Glomerular endothelial cell (primary cell): ENCODE measurements around the gene SHLD3. TPM values are rescaled to one million over a fixed set of nuclear protein-coding genes. Genes with fewer than 3 reads are reported as not detected.
"Not testable (repeated sequence)": the region's sequence is repeated elsewhere in the genome, so short reads cannot be mapped to it uniquely, and the experiment has no call there.

ENCODE experiments used
- DNase-seq: peaks from one replicate; pipeline ENCODE4 v3.0.0-alpha.2; 2011; ENCODE audit warnings: low read depth, low spot score; ENCODE audit errors: extremely low read depth
- total RNA-seq: library from RNA; depleted of rRNA; stranded (reverse); fragments of >200 nt; gene quantifications from 2 replicates; pipeline ENCODE4 v1.2.3, GENCODE V29; 2015

The SHLD3 gene
- total RNA-seq: 0.48 and 3.4 TPM in 2 replicates

DNA sequence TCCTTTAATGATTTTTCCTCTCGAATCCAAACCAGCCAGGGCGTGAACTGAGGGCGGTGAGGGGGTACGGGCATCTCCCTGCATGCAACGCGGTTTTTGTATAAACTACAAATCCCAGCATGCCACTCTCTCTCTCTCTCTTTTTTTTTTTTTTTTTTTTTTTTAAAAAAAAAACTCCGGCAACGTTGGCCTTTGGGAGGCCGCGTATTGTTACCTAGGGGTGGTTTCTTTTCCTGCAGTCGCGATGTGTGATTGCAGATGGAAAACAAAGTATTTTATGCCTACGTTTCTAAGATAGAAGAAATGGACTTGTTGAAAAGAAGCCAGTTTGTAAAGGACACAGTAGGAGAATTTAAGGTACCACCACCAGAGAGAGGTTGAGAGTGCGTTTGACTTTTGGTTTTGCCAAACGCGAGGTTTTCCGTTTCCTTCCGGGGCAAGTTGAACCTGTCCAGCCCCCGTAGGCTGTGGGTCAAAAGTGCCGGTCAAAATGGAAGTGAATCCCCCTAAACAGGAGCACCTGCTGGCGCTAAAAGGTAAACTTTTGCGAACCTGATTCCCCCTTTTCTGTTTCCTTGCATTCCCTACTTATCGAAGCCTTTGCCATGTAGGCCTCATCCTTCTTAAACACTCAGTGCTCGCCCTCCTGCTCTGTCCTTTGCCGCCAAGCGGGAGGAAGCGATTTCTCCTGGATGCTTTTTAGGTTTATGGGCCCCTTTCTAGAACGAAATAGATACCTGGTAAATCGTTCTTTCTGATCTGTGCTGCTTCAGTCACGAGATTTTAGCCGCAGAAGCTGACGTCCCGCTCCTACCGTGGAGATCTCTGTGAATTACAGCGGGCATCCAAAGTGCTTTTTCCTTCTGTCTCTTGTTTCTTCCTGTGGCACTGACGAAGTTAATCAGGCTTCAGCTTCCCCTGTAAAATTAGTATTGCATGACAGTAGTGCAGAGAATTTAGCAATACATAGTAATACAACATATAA is at the start of gene SHLD3, which contains the start of gene TRAPPC13:
Gene SHLD3 (plus strand): TSS at position 457 of the 985 bp plus-strand sequence. CDS start 4,561 bp downstream, outside the sequence.
Gene TRAPPC13 (plus strand): TSS at position 457 of the 985 bp plus-strand sequence. CDS start 34 bp downstream, at position 491.
- peak; percentile 77 for DNase-seq

GRCh38 chr5:65577141-65577540 is 47.7 kb upstream of the SHLD3 start:
- DNase-seq: no peak

- DNase-seq: no peak
These were observed 36.1 kb upstream of the SHLD3 start for GRCh38 chr5:65588694-65589093.

- not testable (repeated sequence) for DNase-seq
These were observed 23.1 kb upstream of the SHLD3 start for GRCh38 chr5:65601761-65602160.

- no peak for DNase-seq
These were observed 13.3 kb upstream of the SHLD3 start for GRCh38 chr5:65611524-65611923.

DNA sequence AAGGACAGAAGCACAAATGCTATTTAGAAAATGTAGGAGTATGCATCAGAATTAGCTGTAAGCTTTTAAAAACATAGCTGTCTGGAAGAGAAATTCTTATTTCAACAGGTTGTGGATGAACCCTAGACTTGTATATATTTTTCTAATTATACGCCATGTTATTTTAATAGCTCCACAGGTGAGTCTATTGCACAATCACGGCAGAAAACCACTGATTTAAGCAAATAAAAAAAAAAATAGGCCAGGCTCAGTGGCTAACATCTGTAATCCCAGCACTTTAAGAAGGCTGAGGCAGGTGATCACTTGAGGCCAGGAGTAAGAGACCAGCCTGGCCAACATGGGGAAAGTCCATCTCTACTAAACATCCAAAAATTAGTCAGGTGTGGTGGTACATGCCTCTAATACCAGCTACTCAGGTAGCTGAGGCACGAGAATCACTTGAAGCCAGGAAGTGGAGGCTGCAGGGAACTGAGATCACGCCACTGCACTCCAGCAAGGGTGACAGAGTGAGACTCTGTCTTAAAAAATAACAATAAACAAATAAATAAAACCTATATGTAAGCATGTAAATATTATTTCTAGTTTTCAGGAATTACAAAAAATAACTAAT is 12.4 kb upstream of the SHLD3 start:
- DNase-seq: no peak

DNA sequence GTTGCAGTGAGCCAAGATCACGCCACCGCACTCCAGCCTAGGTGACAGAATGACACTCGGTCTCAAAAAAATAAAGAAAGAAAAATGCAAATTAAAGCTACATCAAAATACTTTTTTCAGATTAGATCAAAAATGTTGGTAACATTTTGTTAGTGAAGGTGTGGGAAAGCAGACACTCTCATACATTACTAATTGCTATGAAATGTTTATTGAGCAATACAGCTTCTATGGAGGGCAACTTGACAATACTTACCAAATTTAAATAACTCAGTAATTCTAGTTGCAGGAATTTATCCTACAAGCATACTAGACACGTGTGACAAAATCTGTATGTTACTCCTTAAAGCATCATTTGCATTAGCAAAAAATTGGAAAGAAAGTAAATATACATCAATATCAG is 4.8 kb upstream of the SHLD3 start:
- no peak for DNase-seq

GRCh38 chr5:65621961-65622360 is 2.9 kb upstream of the SHLD3 start:
- DNase-seq: not testable (repeated sequence)

DNA sequence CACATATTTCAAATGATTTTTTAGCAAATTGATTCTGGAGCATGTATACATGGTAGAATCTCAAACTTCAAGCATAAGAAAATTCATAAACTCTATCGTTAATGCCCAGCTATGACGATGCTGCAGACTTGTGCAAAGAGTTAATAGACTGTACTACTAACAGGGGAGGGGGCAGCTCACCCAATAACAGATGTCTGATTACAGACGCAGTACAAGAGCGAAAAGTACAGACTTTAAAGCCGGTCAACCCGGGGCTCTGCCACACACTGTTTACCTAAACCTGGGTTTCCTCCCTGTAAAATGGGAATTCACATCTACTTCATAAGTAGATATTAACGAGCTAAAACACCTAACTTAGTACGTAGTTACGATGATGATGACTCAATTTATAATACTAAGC is 1.3 kb upstream of the SHLD3 start:
- DNase-seq: no peak

GRCh38 chr5:65624025-65624570 is 729 bp upstream of the SHLD3 start, which contains the start of gene TRIM23:
TRIM23 (minus strand) TSS chr5:65624333; CDS start chr5:65624274, 59 bp downstream.
- peak; percentile 66 for DNase-seq

- DNase-seq: no peak
These were observed 916 bp downstream of the SHLD3 start for GRCh38 chr5:65625743-65626142.

GRCh38 chr5:65630981-65631380 is 6.2 kb downstream of the SHLD3 start:
- DNase-seq: no peak

- no peak for DNase-seq
These were observed 15.4 kb downstream of the SHLD3 start for GRCh38 chr5:65640240-65640639.

DNA sequence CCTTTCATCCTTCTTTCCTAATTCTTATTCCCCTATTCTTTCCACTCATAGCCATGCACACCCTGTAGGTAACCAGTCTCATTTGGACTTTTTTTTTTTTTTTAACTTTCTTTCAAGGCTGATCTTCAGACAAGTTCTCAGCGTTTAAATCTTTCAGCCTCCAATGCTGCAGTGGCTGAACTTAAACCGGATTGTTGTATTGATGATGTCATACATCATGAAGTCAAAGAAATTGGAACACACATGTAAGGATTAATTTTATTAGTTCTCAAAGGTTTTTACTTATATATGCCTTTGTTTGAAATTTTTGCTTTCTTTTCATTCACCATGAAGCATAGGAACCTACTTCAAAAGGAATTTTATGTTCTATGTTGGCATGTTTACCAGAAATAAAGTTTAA is 22.1 kb downstream of the SHLD3 start:
- no peak for DNase-seq

DNA sequence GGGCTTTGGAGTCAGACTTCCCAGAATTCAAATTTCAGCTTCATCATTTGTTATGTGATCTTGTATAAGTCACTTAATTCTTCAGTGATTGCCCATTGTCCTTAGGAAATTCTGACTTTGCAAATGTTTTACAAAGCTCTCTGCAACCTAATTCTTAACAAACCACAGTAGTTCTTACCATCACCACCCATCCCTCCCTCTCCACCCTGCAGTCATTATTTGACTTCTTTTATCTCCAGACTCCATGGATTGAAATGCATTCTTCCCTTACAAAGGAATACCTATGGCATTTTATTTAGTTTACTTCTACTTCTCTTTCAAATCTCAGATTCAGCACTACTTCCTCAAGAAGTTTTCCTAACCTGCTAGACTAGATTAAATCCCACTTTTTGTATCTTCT is 23.1 kb downstream of the SHLD3 start:
- DNase-seq: no peak

- no peak for DNase-seq
These were observed 26.3 kb downstream of the SHLD3 start for GRCh38 chr5:65651144-65651543.

DNA sequence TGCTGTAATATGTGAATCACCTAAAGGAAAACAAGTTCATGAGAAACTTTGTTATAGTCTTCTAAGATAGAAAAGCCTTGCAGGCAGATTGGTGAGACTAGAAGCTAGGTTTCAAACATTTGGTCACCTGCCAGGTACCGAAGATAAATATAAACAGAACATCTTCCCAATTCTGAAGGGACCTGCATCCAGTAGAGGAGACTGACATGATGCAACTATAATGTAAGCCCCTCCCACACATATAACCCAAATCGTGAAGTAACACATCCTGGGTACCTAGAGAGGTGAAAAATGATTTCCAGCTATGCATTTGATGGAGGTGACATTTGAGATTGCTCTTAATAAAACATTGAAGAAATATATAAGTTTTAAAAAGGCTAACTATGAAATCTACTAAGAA is 29.9 kb downstream of the SHLD3 start:
- no peak for DNase-seq

DNA sequence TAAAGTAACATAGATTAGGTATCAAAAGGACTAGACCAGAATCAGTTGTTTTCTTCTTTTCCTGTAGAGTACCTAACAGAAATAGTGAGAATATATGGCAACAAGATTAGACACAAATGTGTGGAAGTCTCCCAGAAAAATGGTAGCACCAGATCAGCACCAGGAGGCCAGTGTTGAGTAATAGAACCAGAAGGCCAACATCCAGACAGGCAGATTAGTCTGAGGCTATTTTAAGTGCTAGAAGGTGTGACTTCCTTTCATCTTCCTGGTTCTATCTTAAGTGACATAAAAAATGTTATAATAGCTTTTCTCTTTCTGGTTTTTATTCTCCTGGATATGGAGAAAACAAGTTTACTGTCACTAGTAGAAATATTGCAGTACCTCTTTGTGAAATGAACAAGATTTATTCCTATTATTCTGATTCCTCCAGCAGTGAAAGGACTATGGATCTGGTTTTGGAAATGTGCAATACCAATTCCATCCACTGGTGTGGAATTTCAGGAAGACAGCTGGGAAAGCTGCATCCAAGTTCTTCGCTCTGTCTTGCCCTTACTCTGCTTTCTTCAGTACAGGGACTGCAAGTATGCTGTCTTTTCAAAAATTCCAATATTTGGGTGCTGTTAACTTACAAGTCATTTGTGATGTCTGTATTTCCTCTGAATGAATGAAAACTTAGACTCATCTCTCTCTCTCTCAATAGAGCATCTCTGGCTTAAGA is 39.1 kb downstream of the SHLD3 start:
- peak; percentile 5 for DNase-seq

DNA sequence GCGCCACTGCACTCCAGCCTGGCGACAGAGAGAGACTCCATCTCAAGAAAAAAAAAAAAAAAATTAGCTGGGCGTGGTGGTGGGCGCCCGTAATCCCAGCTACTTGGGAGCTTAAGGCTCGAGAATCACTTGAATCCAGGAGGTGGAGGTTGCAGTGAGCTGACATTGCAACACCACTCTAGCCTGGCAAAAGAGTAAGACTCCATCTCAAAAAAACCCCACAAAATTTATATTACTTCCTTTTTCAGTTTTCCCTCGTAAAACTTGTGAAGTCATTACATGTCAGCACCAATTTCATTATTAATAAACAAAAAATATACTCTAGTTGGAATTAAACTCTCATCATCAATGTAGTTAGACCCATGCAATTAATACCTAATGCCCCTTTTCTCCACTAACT is 43.9 kb downstream of the SHLD3 start:
- no peak for DNase-seq

GRCh38 chr5:65672796-65673195 is 48.0 kb downstream of the SHLD3 start:
- DNase-seq: no peak

DNA sequence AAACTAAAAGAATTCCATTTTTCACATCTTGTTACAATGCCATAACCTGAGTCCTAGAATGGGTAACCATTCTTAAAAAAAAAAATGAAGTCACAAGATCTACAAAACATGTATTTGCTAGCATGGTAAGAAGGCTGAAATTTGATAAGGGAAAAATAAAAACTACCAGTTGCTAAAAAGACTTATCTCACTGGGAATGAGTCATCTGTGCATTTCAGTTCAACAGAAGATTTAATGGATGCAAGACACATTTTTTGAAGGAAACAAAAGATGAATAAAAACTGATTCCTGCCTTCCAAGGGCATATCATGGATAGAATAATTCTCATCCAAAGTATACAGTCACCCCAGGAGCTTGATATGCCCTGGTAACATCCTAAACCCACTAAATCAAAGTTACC is 49.9 kb downstream of the SHLD3 start:
- no peak for DNase-seq
